Measurements from ENCODE around the gene FBXL14.

Gene FBXL14

GRCh38 chr12:1591543-1591942 is 2.8 kb downstream of the FBXL14 start:
- no peak for TF ChIP-seq MAX (IDR thresholded peaks at IDR 0.05)
- no peak for TF ChIP-seq USF1 (IDR thresholded peaks at IDR 0.05)
- no peak for TF ChIP-seq TAF1 (IDR thresholded peaks at IDR 0.05; ENCODE audit: low read depth)
- no peak for TF ChIP-seq FOXM1 (IDR thresholded peaks at IDR 0.05; ENCODE audit: borderline replicate concordance, low read depth)
- TF ChIP-seq TCF12 (IDR thresholded peaks at IDR 0.05; ENCODE audit: low read depth), result no peak
- TF ChIP-seq ZBTB7A (IDR thresholded peaks at IDR 0.05; ENCODE audit: low read depth), result no peak
- TF ChIP-seq TEAD4 (IDR thresholded peaks at IDR 0.05), result no peak
- TF ChIP-seq CEBPB (IDR thresholded peaks at IDR 0.05), result no peak
- TF ChIP-seq CREB1 (IDR thresholded peaks at IDR 0.05; ENCODE audit: low read depth), result no peak
- no peak for TF ChIP-seq NFIC (IDR thresholded peaks at IDR 0.05)
- TF ChIP-seq YY1 (IDR thresholded peaks at IDR 0.05; ENCODE audit: low read depth), result no peak
- no peak for TF ChIP-seq RAD21 (IDR thresholded peaks at IDR 0.05; ENCODE audit: low read depth)
- TF ChIP-seq REST (IDR thresholded peaks at IDR 0.05; ENCODE audit: low read depth), result no peak
- TF ChIP-seq EGR1 (IDR thresholded peaks at IDR 0.05), result no peak
- TF ChIP-seq EP300 (IDR thresholded peaks at IDR 0.05; ENCODE audit: borderline replicate concordance), result no peak

- TF ChIP-seq USF1 (IDR thresholded peaks at IDR 0.05) (no peak), MAX (IDR thresholded peaks at IDR 0.05) (no peak), TEAD4 (IDR thresholded peaks at IDR 0.05) (no peak), FOXM1 (IDR thresholded peaks at IDR 0.05; ENCODE audit: borderline replicate concordance, low read depth) (no peak), CREB1 (IDR thresholded peaks at IDR 0.05; ENCODE audit: low read depth) (no peak), CEBPB (IDR thresholded peaks at IDR 0.05) (no peak)
Observed at GRCh38 chr12:1591034-1591433, 3.3 kb downstream of the FBXL14 start.

- TF ChIP-seq TAF1 (IDR thresholded peaks at IDR 0.05; ENCODE audit: low read depth) (no peak), FOXM1 (IDR thresholded peaks at IDR 0.05; ENCODE audit: borderline replicate concordance, low read depth) (no peak), ZBTB7A (IDR thresholded peaks at IDR 0.05; ENCODE audit: low read depth) (no peak), YY1 (IDR thresholded peaks at IDR 0.05; ENCODE audit: low read depth) (no peak)
Observed at GRCh38 chr12:1590221-1590979, 4.0 kb downstream of the FBXL14 start.

GRCh38 chr12:1588575-1588947 is 5.8 kb downstream of the FBXL14 start:
- no peak for TF ChIP-seq MAX (IDR thresholded peaks at IDR 0.05)
- TF ChIP-seq ZBTB7A (IDR thresholded peaks at IDR 0.05; ENCODE audit: low read depth), result no peak

- TF ChIP-seq YY1 (IDR thresholded peaks at IDR 0.05; ENCODE audit: low read depth) (no peak), ZBTB7A (IDR thresholded peaks at IDR 0.05; ENCODE audit: low read depth) (no peak), MAX (IDR thresholded peaks at IDR 0.05) (no peak), EGR1 (IDR thresholded peaks at IDR 0.05) (no peak), USF1 (IDR thresholded peaks at IDR 0.05) (no peak), FOXM1 (IDR thresholded peaks at IDR 0.05; ENCODE audit: borderline replicate concordance, low read depth) (no peak), TAF1 (IDR thresholded peaks at IDR 0.05; ENCODE audit: low read depth) (no peak), TCF12 (IDR thresholded peaks at IDR 0.05; ENCODE audit: low read depth) (no peak), NFIC (IDR thresholded peaks at IDR 0.05) (no peak), REST (IDR thresholded peaks at IDR 0.05; ENCODE audit: low read depth) (no peak), TEAD4 (IDR thresholded peaks at IDR 0.05) (no peak), CREB1 (IDR thresholded peaks at IDR 0.05; ENCODE audit: low read depth) (no peak), EP300 (IDR thresholded peaks at IDR 0.05; ENCODE audit: borderline replicate concordance) (no peak), RAD21 (IDR thresholded peaks at IDR 0.05; ENCODE audit: low read depth) (no peak), CEBPB (IDR thresholded peaks at IDR 0.05) (no peak)
Observed at GRCh38 chr12:1587927-1588574, 6.3 kb downstream of the FBXL14 start.
